Tibial nerve (tissue), 4 donors: Measurements from ENCODE around the gene MAGI2. TPM values are rescaled to one million over a fixed set of nuclear protein-coding genes. Genes with fewer than 3 reads are reported as not detected.

Experiments
- small RNA-seq: library from RNA; depleted of rRNA; stranded (forward); fragments of <200 nt; gene quantifications from one replicate; pipeline ENCODE3, GENCODE V24; 2016
- total RNA-seq, 4 donors: library from RNA; depleted of rRNA; stranded (reverse); fragments of >200 nt; gene quantifications; one replicate each; pipeline ENCODE4 v1.1.0, GENCODE V29; 2016

The MAGI2 gene
- total RNA-seq, 4 donors from 2014 or later: 33.6 to 58.2 (median 55.6) TPM

Small RNA genes lying within 50 kb of the gene (small RNA-seq; reads per million reads assigned to genes)
- gene RNU6-337P (not detected), gene RNU6-530P (not detected)
